HepG2 (cell line): ENCODE results near the gene ADAMTS16. TPM values are rescaled to one million over a fixed set of nuclear protein-coding genes. Genes with fewer than 3 reads are reported as not detected.

Source experiments
- GATAD1 ChIP-seq: IDR thresholded peaks from 2 replicates; pipeline ENCODE4 v1.6.1; 2016; ENCODE audit warnings: missing genetic modification reagents, missing compliant biosample characterization
- GTF2F1 ChIP-seq: fragments of 150-350 bp; IDR thresholded peaks from 2 replicates; pipeline ENCODE4 v1.6.1; 2014; ENCODE audit warnings: low read length
- HOXA9 ChIP-seq: sonication (generic); formaldehyde crosslinking; IDR thresholded peaks from 2 replicates; pipeline ENCODE4 v1.8.1; 2022; ENCODE audit warnings: missing genetic modification reagents, mild to moderate bottlenecking, moderate library complexity, borderline replicate concordance
- KLF12 ChIP-seq: sonication (generic); formaldehyde crosslinking; IDR thresholded peaks from 2 replicates; pipeline ENCODE4 v1.4.0; 2020; ENCODE audit warnings: missing genetic modification reagents, borderline replicate concordance
- MZF1 ChIP-seq: sonication (generic); formaldehyde crosslinking; IDR thresholded peaks from 2 replicates; pipeline ENCODE4 v1.8.1; 2023; ENCODE audit warnings: mild to moderate bottlenecking, missing genetic modification reagents, borderline replicate concordance
- SETDB1 ChIP-seq: sonication (generic); formaldehyde crosslinking; IDR thresholded peaks from 2 replicates; pipeline ENCODE4 v1.5.1; 2020; ENCODE audit warnings: missing genetic modification reagents, mild to moderate bottlenecking, borderline replicate concordance
- SNAPC5 ChIP-seq: sonication (generic); formaldehyde crosslinking; IDR thresholded peaks from 2 replicates; pipeline ENCODE4 v1.8.1; 2023; ENCODE audit warnings: mild to moderate bottlenecking, missing genetic modification reagents, borderline replicate concordance
- TERF1 ChIP-seq: sonication (generic); formaldehyde crosslinking; IDR thresholded peaks from 2 replicates; pipeline ENCODE4 v1.8.0; 2022; ENCODE audit warnings: mild to moderate bottlenecking, missing genetic modification reagents, moderate library complexity
- ZBTB1 ChIP-seq: sonication (generic); formaldehyde crosslinking; IDR thresholded peaks from 2 replicates; pipeline ENCODE4 v1.4.0; 2020; ENCODE audit warnings: missing genetic modification reagents, borderline replicate concordance
- ZFAT ChIP-seq: sonication (generic); formaldehyde crosslinking; conservative IDR thresholded peaks from 2 replicates; pipeline ENCODE4 v1.8.1; 2023; ENCODE audit warnings: missing genetic modification reagents, inconsistent platforms
- ZFP82 ChIP-seq: sonication (generic); formaldehyde crosslinking; IDR thresholded peaks from 2 replicates; pipeline ENCODE4 v1.5.1; 2020; ENCODE audit warnings: mild to moderate bottlenecking, missing genetic modification reagents, borderline replicate concordance
- ZNF160 ChIP-seq: sonication (generic); formaldehyde crosslinking; IDR thresholded peaks from 2 replicates; pipeline ENCODE4 v1.8.0; 2022; ENCODE audit warnings: mild to moderate bottlenecking, inconsistent platforms, missing genetic modification reagents
- ZNF264 ChIP-seq: sonication (generic); formaldehyde crosslinking; IDR thresholded peaks from 2 replicates; pipeline ENCODE4 v1.4.0; 2020; ENCODE audit warnings: missing genetic modification reagents
- ZNF333 ChIP-seq: sonication (generic); formaldehyde crosslinking; IDR thresholded peaks from 2 replicates; pipeline ENCODE4 v1.4.0; 2020; ENCODE audit warnings: mild to moderate bottlenecking, missing genetic modification reagents, borderline replicate concordance
- ZNF660 ChIP-seq: sonication (generic); formaldehyde crosslinking; IDR thresholded peaks from 2 replicates; pipeline ENCODE4 v1.5.1; 2020; ENCODE audit warnings: mild to moderate bottlenecking, low read depth, missing genetic modification reagents, borderline replicate concordance
- ZNF773 ChIP-seq: sonication (generic); formaldehyde crosslinking; IDR thresholded peaks from 2 replicates; pipeline ENCODE4 v1.4.0; 2020; ENCODE audit warnings: missing genetic modification reagents, borderline replicate concordance
- ZNF850 ChIP-seq: sonication (generic); formaldehyde crosslinking; conservative IDR thresholded peaks from 2 replicates; pipeline ENCODE4 v1.9.0; 2021; ENCODE audit warnings: mild to moderate bottlenecking, missing genetic modification reagents
- ZSCAN9 ChIP-seq: IDR thresholded peaks from 2 replicates; pipeline ENCODE4 v1.6.1; 2016; ENCODE audit warnings: borderline replicate concordance
- polyA plus RNA-seq, 8 experiments: library from polyadenylated mRNA; depleted of rRNA in 3 of 8; stranded (reverse) in 7 of 8; unstranded in 1 of 8; fragments of >200 nt; fragmentation: Illumina TruSeq in 4 of 8; extraction: Trizol in 4 of 8; gene quantifications; 2 replicates each; pipeline versions ENCODE4 v1.2.1 to v1.2.3, GENCODE V29; 2011 to 2016; ENCODE audit warnings: low read depth in 4 of 8, missing spikeins in 1 of 8, mixed read lengths in 1 of 8; ENCODE audit not compliant: insufficient read depth in 1 of 8
- total RNA-seq, 5 experiments: library from RNA; depleted of rRNA; stranded (reverse); fragments of >200 nt; fragmentation: Illumina TruSeq; extraction: Trizol; gene quantifications; 2 replicates each; pipeline ENCODE4 v1.2.3, GENCODE V29; 2016; ENCODE audit warnings: low read depth in 1 of 5
- TF ChIP-seq, protein P1 (sequence below): sonication (generic); formaldehyde crosslinking; IDR thresholded peaks from 2 replicates; pipeline ENCODE4 v1.5.1; 2020; ENCODE audit warnings: mild to moderate bottlenecking, missing genetic modification reagents, moderate library complexity
- TF ChIP-seq, protein P2 (sequence below): sonication (generic); formaldehyde crosslinking; IDR thresholded peaks from 2 replicates; pipeline ENCODE4 v1.8.1; 2023; ENCODE audit warnings: missing genetic modification reagents, inconsistent platforms, borderline replicate concordance
- TF ChIP-seq, protein P3 (sequence below): sonication (generic); formaldehyde crosslinking; IDR thresholded peaks from 2 replicates; pipeline ENCODE4 v1.4.0; 2020; ENCODE audit warnings: missing genetic modification reagents, borderline replicate concordance

The ADAMTS16 gene
- total and polyA plus RNA-seq, 2 of the 13 experiments (the other 11 are each of a cell fraction or from before 2014, with no cell fraction given): 0.02 to 0.03 TPM

DNA sequence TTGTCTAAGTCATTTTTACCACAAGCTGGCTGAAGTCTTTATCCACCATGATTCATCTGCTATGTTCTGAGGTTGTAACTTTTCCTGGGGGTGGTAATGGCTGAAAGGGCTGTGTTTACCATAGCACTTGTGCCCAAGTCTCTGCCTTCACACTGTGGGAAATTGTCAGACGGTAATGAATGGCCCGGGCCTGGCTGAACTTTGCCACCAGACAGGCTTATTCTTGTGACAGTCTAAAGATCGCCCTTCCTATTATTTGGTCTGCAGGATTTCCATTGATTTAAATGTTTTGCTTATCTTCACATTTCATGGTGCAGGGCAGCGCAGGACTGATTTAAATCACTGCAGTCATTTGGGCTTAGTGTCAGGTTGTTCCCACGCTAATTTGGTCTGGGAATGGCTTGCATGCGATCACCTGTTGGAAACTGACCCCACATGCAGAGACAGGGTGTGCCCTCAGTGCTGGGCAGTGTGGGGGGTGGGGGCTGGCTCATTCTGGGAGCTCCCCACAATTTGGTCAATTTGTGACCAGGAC, 173.0 kb downstream of the ADAMTS16 start (continued):
- TF ChIP-seq ZFAT (CRISPR knock-in tag): no peak
- TF ChIP-seq ZNF660: no peak
- TF ChIP-seq TERF1 (CRISPR knock-in tag): no peak
- TF ChIP-seq, protein P1, sequence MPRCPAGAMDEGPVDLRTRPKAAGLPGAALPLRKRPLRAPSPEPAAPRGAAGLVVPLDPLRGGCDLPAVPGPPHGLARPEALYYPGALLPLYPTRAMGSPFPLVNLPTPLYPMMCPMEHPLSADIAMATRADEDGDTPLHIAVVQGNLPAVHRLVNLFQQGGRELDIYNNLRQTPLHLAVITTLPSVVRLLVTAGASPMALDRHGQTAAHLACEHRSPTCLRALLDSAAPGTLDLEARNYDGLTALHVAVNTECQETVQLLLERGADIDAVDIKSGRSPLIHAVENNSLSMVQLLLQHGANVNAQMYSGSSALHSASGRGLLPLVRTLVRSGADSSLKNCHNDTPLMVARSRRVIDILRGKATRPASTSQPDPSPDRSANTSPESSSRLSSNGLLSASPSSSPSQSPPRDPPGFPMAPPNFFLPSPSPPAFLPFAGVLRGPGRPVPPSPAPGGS (CRISPR knock-in tag): no peak
- no peak for TF ChIP-seq ZNF264 (CRISPR knock-in tag)
- no peak for TF ChIP-seq ZNF333
- no peak for TF ChIP-seq GTF2F1
- no peak for TF ChIP-seq KLF12 (CRISPR knock-in tag)
- TF ChIP-seq ZNF160 (CRISPR knock-in tag): no peak
- TF ChIP-seq, protein P2, sequence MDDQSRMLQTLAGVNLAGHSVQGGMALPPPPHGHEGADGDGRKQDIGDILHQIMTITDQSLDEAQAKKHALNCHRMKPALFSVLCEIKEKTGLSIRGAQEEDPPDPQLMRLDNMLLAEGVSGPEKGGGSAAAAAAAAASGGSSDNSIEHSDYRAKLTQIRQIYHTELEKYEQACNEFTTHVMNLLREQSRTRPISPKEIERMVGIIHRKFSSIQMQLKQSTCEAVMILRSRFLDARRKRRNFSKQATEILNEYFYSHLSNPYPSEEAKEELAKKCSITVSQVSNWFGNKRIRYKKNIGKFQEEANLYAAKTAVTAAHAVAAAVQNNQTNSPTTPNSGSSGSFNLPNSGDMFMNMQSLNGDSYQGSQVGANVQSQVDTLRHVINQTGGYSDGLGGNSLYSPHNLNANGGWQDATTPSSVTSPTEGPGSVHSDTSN (CRISPR knock-in tag): no peak
- no peak for TF ChIP-seq ZNF773
- TF ChIP-seq ZBTB1 (CRISPR knock-in tag): no peak
- TF ChIP-seq, protein P3, sequence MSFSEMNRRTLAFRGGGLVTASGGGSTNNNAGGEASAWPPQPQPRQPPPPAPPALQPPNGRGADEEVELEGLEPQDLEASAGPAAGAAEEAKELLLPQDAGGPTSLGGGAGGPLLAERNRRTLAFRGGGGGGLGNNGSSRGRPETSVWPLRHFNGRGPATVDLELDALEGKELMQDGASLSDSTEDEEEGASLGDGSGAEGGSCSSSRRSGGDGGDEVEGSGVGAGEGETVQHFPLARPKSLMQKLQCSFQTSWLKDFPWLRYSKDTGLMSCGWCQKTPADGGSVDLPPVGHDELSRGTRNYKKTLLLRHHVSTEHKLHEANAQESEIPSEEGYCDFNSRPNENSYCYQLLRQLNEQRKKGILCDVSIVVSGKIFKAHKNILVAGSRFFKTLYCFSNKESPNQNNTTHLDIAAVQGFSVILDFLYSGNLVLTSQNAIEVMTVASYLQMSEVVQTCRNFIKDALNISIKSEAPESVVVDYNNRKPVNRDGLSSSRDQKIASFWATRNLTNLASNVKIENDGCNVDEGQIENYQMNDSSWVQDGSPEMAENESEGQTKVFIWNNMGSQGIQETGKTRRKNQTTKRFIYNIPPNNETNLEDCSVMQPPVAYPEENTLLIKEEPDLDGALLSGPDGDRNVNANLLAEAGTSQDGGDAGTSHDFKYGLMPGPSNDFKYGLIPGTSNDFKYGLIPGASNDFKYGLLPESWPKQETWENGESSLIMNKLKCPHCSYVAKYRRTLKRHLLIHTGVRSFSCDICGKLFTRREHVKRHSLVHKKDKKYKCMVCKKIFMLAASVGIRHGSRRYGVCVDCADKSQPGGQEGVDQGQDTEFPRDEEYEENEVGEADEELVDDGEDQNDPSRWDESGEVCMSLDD (CRISPR knock-in tag): no peak
- no peak for TF ChIP-seq GATAD1
- TF ChIP-seq HOXA9 (CRISPR knock-in tag): no peak
- no peak for TF ChIP-seq ZNF850 (CRISPR knock-in tag)
- TF ChIP-seq ZSCAN9 (CRISPR knock-in tag): no peak
- no peak for TF ChIP-seq ZFP82 (CRISPR knock-in tag)
- TF ChIP-seq MZF1: no peak
- TF ChIP-seq SETDB1 (CRISPR knock-in tag): no peak
- no peak for TF ChIP-seq SNAPC5
